ENCODE measurements around the gene EFNA1. TPM values are rescaled to one million over a fixed set of nuclear protein-coding genes. Genes with fewer than 3 reads are reported as not detected.
A peak's percentile ranks its signal among the peaks of the same experiment; 100 is the strongest.

EFNA1 gene
- 10 to 100 TPM; 19.5 to 45.9 (median 30.4) TPM for total RNA-seq
- polyA plus RNA-seq, result 10 to 100 TPM; 47.9 to 91.7 TPM

DNA sequence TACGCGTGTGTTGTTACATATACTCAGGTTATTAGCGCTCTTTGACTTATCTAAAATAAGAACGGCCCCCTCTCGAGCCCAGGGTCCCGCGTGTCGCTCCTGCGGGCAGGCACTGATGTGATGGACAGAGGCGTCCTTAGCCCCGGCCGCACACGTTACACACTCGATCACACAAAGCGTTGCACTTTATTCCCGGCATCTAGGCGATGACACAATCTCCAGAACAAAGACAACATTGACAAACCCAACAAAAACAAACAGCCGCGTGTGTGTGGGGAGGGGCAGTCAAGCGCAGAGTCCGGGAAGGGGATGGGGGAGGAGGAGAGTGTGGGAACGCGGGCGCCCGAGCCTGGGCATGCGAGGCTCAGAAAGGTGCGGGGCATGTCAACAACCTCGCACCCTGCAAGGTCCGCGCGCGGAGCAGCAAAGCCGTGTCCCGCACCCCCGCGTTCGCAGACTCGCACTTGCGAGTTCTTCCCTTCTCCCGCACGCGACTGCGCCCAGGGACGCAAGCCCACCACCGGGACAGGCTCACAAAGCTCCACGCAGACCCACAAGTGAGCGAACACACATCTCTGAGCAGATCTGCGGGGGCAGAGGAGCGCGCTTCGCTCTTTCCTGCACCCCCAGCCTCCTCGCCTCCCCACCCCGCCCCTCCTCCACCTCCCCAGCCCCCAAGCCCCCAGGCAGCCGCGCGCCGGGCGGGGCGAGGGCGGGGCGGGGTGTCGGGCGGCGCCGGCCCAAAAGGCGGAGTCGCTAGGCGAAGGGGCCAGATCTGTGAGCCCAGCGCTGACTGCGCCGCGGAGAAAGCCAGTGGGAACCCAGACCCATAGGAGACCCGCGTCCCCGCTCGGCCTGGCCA, at the start of gene EFNA1:
TSS of gene EFNA1 (plus strand) at position 772 of the 862 bp plus-strand sequence. CDS start 102 bp downstream, outside the sequence.
- TF ChIP-seq, protein P1, sequence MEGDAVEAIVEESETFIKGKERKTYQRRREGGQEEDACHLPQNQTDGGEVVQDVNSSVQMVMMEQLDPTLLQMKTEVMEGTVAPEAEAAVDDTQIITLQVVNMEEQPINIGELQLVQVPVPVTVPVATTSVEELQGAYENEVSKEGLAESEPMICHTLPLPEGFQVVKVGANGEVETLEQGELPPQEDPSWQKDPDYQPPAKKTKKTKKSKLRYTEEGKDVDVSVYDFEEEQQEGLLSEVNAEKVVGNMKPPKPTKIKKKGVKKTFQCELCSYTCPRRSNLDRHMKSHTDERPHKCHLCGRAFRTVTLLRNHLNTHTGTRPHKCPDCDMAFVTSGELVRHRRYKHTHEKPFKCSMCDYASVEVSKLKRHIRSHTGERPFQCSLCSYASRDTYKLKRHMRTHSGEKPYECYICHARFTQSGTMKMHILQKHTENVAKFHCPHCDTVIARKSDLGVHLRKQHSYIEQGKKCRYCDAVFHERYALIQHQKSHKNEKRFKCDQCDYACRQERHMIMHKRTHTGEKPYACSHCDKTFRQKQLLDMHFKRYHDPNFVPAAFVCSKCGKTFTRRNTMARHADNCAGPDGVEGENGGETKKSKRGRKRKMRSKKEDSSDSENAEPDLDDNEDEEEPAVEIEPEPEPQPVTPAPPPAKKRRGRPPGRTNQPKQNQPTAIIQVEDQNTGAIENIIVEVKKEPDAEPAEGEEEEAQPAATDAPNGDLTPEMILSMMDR (IDR thresholded peaks at IDR 0.05), result no peak
- peaks cover 7 to 17% (median 14%) of the 10 kb centered on the region in 3 donors for H3K4me1 ChIP-seq
- peak within 1 kb of the TSS; percentile 79 to 95 (median 94) for H3K27ac ChIP-seq
- DNase-seq (peak; percentile 80 to 89 (median 86)), FAIRE-seq (no peak), ATAC-seq (peak; percentile 54 to 68 (median 64))
- H3K4me3 ChIP-seq, result peak within 1 kb of the TSS; percentile 70 to 93 (median 81)
- no peaks in the 10 kb centered on the region for H3K9me3 ChIP-seq
- WGBS, 2 donors, result 0 to 1% methylated on average over 73 to 76 of the region's 76 CpGs
- H3K36me3 ChIP-seq, result peaks cover 0 to 11% (median 9%) of the 10 kb centered on the region in 3 donors
- no peaks in the 10 kb centered on the region for H3K27me3 ChIP-seq
- intact Hi-C loops (cut with DNase I), result no loop called here

GRCh38 chr1:155078469-155079209, 49.0 kb upstream of the EFNA1 start, which contains the start of gene EFNA3:
TSS of gene EFNA3 (plus strand) at chr1:155078837. CDS start at chr1:155078942, 105 bp downstream.
- FAIRE-seq (no peak), ATAC-seq (peak; percentile 49 to 81 (median 72)), DNase-seq (peak; percentile 49 to 85 (median 70))
- peak within 1 kb of the TSS in 3 of 4 donors; percentile 19 to 45 (median 41) for H3K4me3 ChIP-seq
- H3K27me3 ChIP-seq, result peaks cover 0 to 31% (median 6%) of the 10 kb centered on the region in 4 donors
- no peaks in the 10 kb centered on the region for H3K9me3 ChIP-seq
- H3K4me1 ChIP-seq, result peaks cover 32 to 36% (median 33%) of the 10 kb centered on the region in 3 donors
- intact Hi-C loops (cut with DNase I), result no loop called here
- no peaks in the 10 kb centered on the region for H3K36me3 ChIP-seq
- WGBS, 2 donors, result 1% methylated on average over 19 to 59 of the region's 59 CpGs
- no peak within 1 kb of the TSS for H3K27ac ChIP-seq
- TF ChIP-seq, protein P1 (IDR thresholded peaks at IDR 0.05), result no peak

GRCh38 chr1:155079210-155079486, 48.5 kb upstream of the EFNA1 start:
- Histone ChIP-seq H3K9me3 (no peaks in the 10 kb centered on the region), H3K27ac (no peak overlapping the region), H3K27me3 (peaks cover 0 to 31% (median 6%) of the 10 kb centered on the region in 4 donors), H3K4me1 (peaks cover 33 to 37% (median 33%) of the 10 kb centered on the region in 3 donors), H3K4me3 (peak overlapping the region in 3 of 4 donors; percentile 19 to 45 (median 41)), H3K36me3 (no peaks in the 10 kb centered on the region)
- WGBS, 2 donors, result 1 to 9% methylated on average over 8 to 10 of the region's 10 CpGs
- TF ChIP-seq, protein P1 (IDR thresholded peaks at IDR 0.05), result no peak
- intact Hi-C loops (cut with DNase I), result no loop called here
- DNase-seq, result no peak
- FAIRE-seq, result no peak
- no peak for ATAC-seq

DNA sequence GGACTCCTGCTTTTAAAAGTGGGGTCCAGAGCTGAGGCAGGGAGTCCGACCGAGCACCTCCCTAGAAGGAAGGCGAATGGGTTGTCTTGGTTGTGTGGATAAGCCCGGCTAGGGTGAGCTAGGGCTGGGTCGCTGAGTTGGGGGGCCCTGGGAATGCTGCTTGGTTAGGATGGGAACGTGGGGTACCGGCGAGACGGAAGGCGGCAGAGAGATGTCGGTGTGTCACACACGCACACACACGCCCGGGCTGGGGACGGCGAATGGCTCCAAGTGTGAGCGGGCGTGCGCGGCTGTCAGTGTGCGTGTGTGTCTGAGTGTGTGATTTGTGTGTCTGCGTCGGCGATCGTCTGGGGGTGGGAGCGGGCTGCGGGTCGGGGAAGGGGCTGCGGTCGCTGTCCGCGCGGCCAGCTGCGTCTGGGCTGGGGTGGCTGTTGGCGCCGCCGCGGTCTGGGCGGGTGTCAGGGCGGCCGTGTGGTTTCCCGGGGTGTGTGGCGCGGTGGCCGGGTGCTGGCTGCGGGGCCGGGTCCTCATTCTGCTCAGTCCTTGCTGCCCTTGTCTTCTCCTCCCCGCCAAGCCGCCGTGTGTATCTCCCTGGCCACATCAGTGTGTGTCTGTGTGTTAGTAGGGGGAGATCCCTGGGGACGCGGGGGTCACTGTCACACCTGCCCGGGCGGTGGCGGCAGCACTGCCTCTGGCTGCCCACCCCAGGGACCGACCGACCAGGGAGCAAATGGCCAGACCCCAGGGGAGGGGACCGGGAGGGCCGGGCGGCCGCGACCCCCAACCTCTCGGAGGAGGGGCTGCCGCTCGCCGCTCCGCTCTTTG, 48.0 kb upstream of the EFNA1 start:
- TF ChIP-seq, protein P1 (IDR thresholded peaks at IDR 0.05), result no peak
- H3K9me3 ChIP-seq, result no peaks in the 10 kb centered on the region
- intact Hi-C loops (cut with DNase I), result loop anchor here in 1 of 3 donors (5.0 kb wide), 1 partner anchor 37 kb away; no protein-coding TSS in a partner anchor
- DNase-seq (peak in 2 of 6 donors; percentile 38 to 84), ATAC-seq (peak in 3 of 4 donors; percentile 3 to 4 (median 4)), FAIRE-seq (no peak)
- WGBS, 2 donors, result 1 to 2% methylated on average over 31 to 67 of the region's 67 CpGs
- H3K4me1 ChIP-seq, result peaks cover 36 to 41% (median 37%) of the 10 kb centered on the region in 3 donors
- H3K27ac ChIP-seq, result no peak overlapping the region
- peaks cover 0 to 31% (median 6%) of the 10 kb centered on the region in 4 donors for H3K27me3 ChIP-seq
- H3K4me3 ChIP-seq, result peak overlapping the region in 2 of 4 donors; percentile 41 to 45
- H3K36me3 ChIP-seq, result no peaks in the 10 kb centered on the region
